H1 (cell line): ENCODE data around the gene RSL24D1. TPM values are rescaled to one million over a fixed set of nuclear protein-coding genes. Genes with fewer than 3 reads are reported as not detected.

Experiments used
- CTCF ChIA-PET: fragments of 300-600 bp; sonication (Branson Sonifier 250); formaldehyde crosslinking; loops from one replicate; lab custom pipeline; 2021; ENCODE audit not compliant: partially characterized antibody; lab: Charles Lee
- POLR2A ChIA-PET: fragments of 300-600 bp; sonication (Branson Sonifier 250); formaldehyde crosslinking; loops from one replicate; lab custom pipeline; 2021; ENCODE audit warnings: inconsistent platforms; ENCODE audit not compliant: partially characterized antibody; lab: Charles Lee
- DNase-seq, 2 experiments: peaks; one replicate each; pipeline versions ENCODE4 v3.0.0 to v3.0.0-alpha.2; 2010 to 2022; ENCODE audit warnings: low spot score in 2 of 2, low read depth in 1 of 2, mixed read lengths in 1 of 2
- FAIRE-seq: peaks from 2 replicates; lab custom pipeline; 2011; peaks lifted over from hg19 to GRCh38; lab: Jason Lieb, UNC
- H2AFZ ChIP-seq: 2 replicates; pipeline ENCODE4 v1.8.1; 2012; ENCODE audit warnings: low read length, inconsistent platforms
- H2AK5ac ChIP-seq: 2 replicates; pipeline ENCODE4 v1.6.1; 2013; ENCODE audit warnings: low read depth, low read length
- H2BK120ac ChIP-seq: replicated peaks from 2 replicates; pipeline ENCODE3; 2013; ENCODE audit warnings: low read depth, low read length, inconsistent platforms
- H2BK12ac ChIP-seq: 2 replicates; pipeline ENCODE4 v1.6.1; 2013; ENCODE audit warnings: low read depth, low read length
- H2BK15ac ChIP-seq: 2 replicates; pipeline ENCODE4 v1.6.1; 2013; ENCODE audit warnings: low read length
- H2BK20ac ChIP-seq: 2 replicates; pipeline ENCODE4 v1.6.1; 2013; ENCODE audit warnings: low read length
- H2BK5ac ChIP-seq: 2 replicates; pipeline ENCODE4 v1.6.1; 2013; ENCODE audit warnings: low read depth, low read length
- H3K14ac ChIP-seq: 2 replicates; pipeline ENCODE4 v1.6.1; 2013; ENCODE audit warnings: inconsistent platforms; ENCODE audit not compliant: insufficient read length
- H3K18ac ChIP-seq: 2 replicates; pipeline ENCODE4 v1.6.1; 2013; ENCODE audit warnings: low read length; ENCODE audit errors: extremely low read depth
- H3K23ac ChIP-seq: 2 replicates; pipeline ENCODE4 v1.6.1; 2013; ENCODE audit warnings: inconsistent platforms; ENCODE audit not compliant: insufficient read length
- H3K23me2 ChIP-seq: 2 replicates; pipeline ENCODE4 v1.6.1; 2013; ENCODE audit warnings: low read depth, low read length
- H3K27ac ChIP-seq: 2 replicates; pipeline ENCODE4 v1.6.1; 2011; ENCODE audit warnings: low read depth, low read length, inconsistent platforms
- H3K27me3 ChIP-seq, 4 experiments: replicated peaks in 1 of 4; 1 replicate in 1 of 4; 2 replicates in 3 of 4; pipeline versions ENCODE4 v1.6.1 to v1.8.1; 2011 to 2013; ENCODE audit warnings: low read length in 3 of 4, mild to moderate bottlenecking in 3 of 4, inconsistent platforms in 2 of 4, mixed read lengths in 2 of 4, moderate library complexity in 1 of 4; ENCODE audit not compliant: control insufficient read depth in 3 of 4, insufficient read depth in 3 of 4; ENCODE audit errors: extremely low read depth in 1 of 4
- H3K36me3 ChIP-seq, 4 experiments: 2 replicates each; pipeline versions ENCODE4 v1.6.1 to v1.8.1; 2011 to 2013; ENCODE audit warnings: mild to moderate bottlenecking in 4 of 4, low read length in 3 of 4, moderate library complexity in 2 of 4, control low read depth in 1 of 4, inconsistent platforms in 1 of 4; ENCODE audit not compliant: insufficient read depth in 4 of 4, control insufficient read depth in 2 of 4
- H3K4ac ChIP-seq: replicated peaks from 2 replicates; pipeline ENCODE3; 2013; ENCODE audit warnings: low read length, low read depth, mixed read lengths, inconsistent platforms; ENCODE audit not compliant: insufficient read length
- H3K4me1 ChIP-seq, 4 experiments: replicated peaks in 1 of 4; 1 replicate in 1 of 4; 2 replicates in 3 of 4; pipeline versions ENCODE4 v1.6.1 to v1.8.1; 2011 to 2013; ENCODE audit warnings: low read length in 3 of 4, inconsistent platforms in 2 of 4, mixed read lengths in 1 of 4; ENCODE audit not compliant: insufficient read depth in 4 of 4, control insufficient read depth in 3 of 4
- H3K4me2 ChIP-seq, 2 experiments: 2 replicates each; pipeline versions ENCODE4 v1.6.1 to v1.8.1; 2011 to 2013; ENCODE audit warnings: low read depth in 2 of 2, low read length in 2 of 2, control low read depth in 1 of 2, inconsistent platforms in 1 of 2, mild to moderate bottlenecking in 1 of 2; ENCODE audit not compliant: insufficient read depth in 1 of 2
- H3K4me3 ChIP-seq, 4 experiments: fragments of 200-600, 300-600 bp in 1 of 4; sonication (generic), shearing (Covaris generic), sonication (Bioruptor Twin) in 1 of 4; 2 replicates each; pipeline versions ENCODE4 v1.5.1 to v1.8.1; 2011 to 2016; ENCODE audit warnings: low read length in 4 of 4, low read depth in 3 of 4, control low read depth in 2 of 4, inconsistent platforms in 2 of 4, mild to moderate bottlenecking in 2 of 4, mixed read lengths in 1 of 4, moderate library complexity in 1 of 4; ENCODE audit not compliant: insufficient read depth in 2 of 4; ENCODE audit errors: extremely low read depth in 1 of 4
- H3K56ac ChIP-seq: replicated peaks from 2 replicates; pipeline ENCODE3; 2013; ENCODE audit warnings: low read depth, mild to moderate bottlenecking, mixed read lengths, low read length, inconsistent platforms; ENCODE audit not compliant: insufficient read length
- H3K79me1 ChIP-seq: 2 replicates; pipeline ENCODE4 v1.6.1; 2013; ENCODE audit warnings: low read depth, low read length, control low read depth
- H3K79me2 ChIP-seq, 2 experiments: 2 replicates each; pipeline versions ENCODE4 v1.6.1 to v1.8.1; 2012 to 2013; ENCODE audit warnings: low read length in 2 of 2, mild to moderate bottlenecking in 2 of 2, inconsistent platforms in 1 of 2; ENCODE audit not compliant: insufficient read depth in 2 of 2, control insufficient read depth in 1 of 2
- H3K9ac ChIP-seq, 4 experiments: replicated peaks in 1 of 4; 1 replicate in 1 of 4; 2 replicates in 3 of 4; pipeline versions ENCODE4 v1.6.1 to v1.8.1; 2011 to 2013; ENCODE audit warnings: low read depth in 3 of 4, low read length in 3 of 4, control low read depth in 2 of 4, mild to moderate bottlenecking in 2 of 4, moderate library complexity in 2 of 4, inconsistent platforms in 1 of 4; ENCODE audit errors: extremely low read depth in 1 of 4
- H3K9me3 ChIP-seq, 2 experiments: 2 replicates each; pipeline versions ENCODE4 v1.6.1 to v1.8.1; 2012 to 2013; ENCODE audit warnings: mild to moderate bottlenecking in 2 of 2, moderate library complexity in 2 of 2, control low read depth in 1 of 2, inconsistent platforms in 1 of 2, low read depth in 1 of 2, low read length in 1 of 2, mixed read lengths in 1 of 2; ENCODE audit not compliant: insufficient read depth in 2 of 2
- H4K20me1 ChIP-seq, 2 experiments: replicated peaks in 1 of 2; 2 replicates each; pipeline versions ENCODE3 to v1.8.1; 2011 to 2013; ENCODE audit warnings: inconsistent platforms in 2 of 2, low read length in 2 of 2, mild to moderate bottlenecking in 1 of 2; ENCODE audit not compliant: insufficient read depth in 2 of 2, control insufficient read depth in 1 of 2
- H4K5ac ChIP-seq: 2 replicates; pipeline ENCODE4 v1.6.1; 2013; ENCODE audit warnings: low read length, low read depth, mixed read lengths, inconsistent platforms; ENCODE audit not compliant: insufficient read length
- H4K8ac ChIP-seq: 2 replicates; pipeline ENCODE4 v1.8.0; 2013; ENCODE audit warnings: mild to moderate bottlenecking, moderate library complexity, low read length, inconsistent platforms; ENCODE audit not compliant: insufficient read depth; ENCODE audit errors: extremely low read depth
- H4K91ac ChIP-seq: replicated peaks from 2 replicates; pipeline ENCODE3; 2013; ENCODE audit warnings: low read length, mixed read lengths, inconsistent platforms; ENCODE audit not compliant: insufficient read length
- CBX5 ChIP-seq: fragments of 300-800, 300-1000 bp; sonication (generic); IDR thresholded peaks from 2 replicates; pipeline ENCODE4 v1.7.1; 2016; ENCODE audit warnings: antibody characterized with exemption, low read length, low read depth
- CREB1 ChIP-seq: IDR thresholded peaks from 2 replicates; pipeline ENCODE4 v1.6.1; 2012; ENCODE audit warnings: inconsistent platforms
- GABPA ChIP-seq: IDR thresholded peaks from 2 replicates; pipeline ENCODE4 v1.6.1; 2011; ENCODE audit warnings: mild to moderate bottlenecking, low read length, moderate library complexity, borderline replicate concordance; ENCODE audit not compliant: insufficient read depth
- NANOG ChIP-seq: IDR thresholded peaks from 2 replicates; pipeline ENCODE4 v1.6.1; 2011; ENCODE audit warnings: low read length, low read depth, mild to moderate bottlenecking, inconsistent platforms; ENCODE audit not compliant: insufficient read depth, poor library complexity, severe bottlenecking
- POLR2AphosphoS5 ChIP-seq: IDR thresholded peaks from 2 replicates; pipeline ENCODE4 v1.6.1; 2011; ENCODE audit warnings: low read depth, low read length
- POU5F1 ChIP-seq: IDR thresholded peaks from 2 replicates; pipeline ENCODE4 v1.6.1; 2011; ENCODE audit warnings: low read depth, mild to moderate bottlenecking, low read length, moderate library complexity
- RAD21 ChIP-seq, 2 experiments: IDR thresholded peaks in 1 of 2; conservative IDR thresholded peaks in 1 of 2; 2 replicates each; pipeline ENCODE4 v1.6.1; 2011; ENCODE audit warnings: low read depth in 2 of 2, low read length in 2 of 2, improper control_type of control experiment in 1 of 2, inconsistent platforms in 1 of 2, mild to moderate bottlenecking in 1 of 2, moderate library complexity in 1 of 2
- SIRT6 ChIP-seq: IDR thresholded peaks from one replicate; pipeline ENCODE4 v1.7.1; 2012; ENCODE audit warnings: low read length, inconsistent platforms
- WGBS, 2 experiments: shearing (Covaris generic) in 1 of 2; methylation state at CpG; one replicate each; pipeline versions ENCODE4 v1.1.6 to v1.1.7; 2013 to 2015; ENCODE audit warnings: low lambda C conversion rate in 2 of 2, mixed read lengths in 2 of 2, inconsistent platforms in 1 of 2, low coverage in 1 of 2, missing lambda C conversion rate in 1 of 2; ENCODE audit not compliant: insufficient replicate concordance in 2 of 2, insufficient coverage in 1 of 2, insufficient read length in 1 of 2; ENCODE audit errors: extremely low coverage in 1 of 2, missing lambda C conversion rate in 1 of 2; 5-methylcytosine and 5-hydroxymethylcytosine counted together
- polyA plus RNA-seq, 7 experiments: library from polyadenylated mRNA; depleted of rRNA in 3 of 7; stranded (reverse) in 5 of 7; unstranded in 2 of 7; fragments of >200 nt in 5 of 7; fragments of 200-250 nt in 2 of 7; gene quantifications; 1 replicate in 5 of 7; 2 replicates in 1 of 7; 4 replicates in 1 of 7; pipeline versions ENCODE4 v1.2.1 to v1.2.3, GENCODE V29; 2011 to 2013; ENCODE audit warnings: missing spikeins in 2 of 7, mixed read lengths in 2 of 7
- total RNA-seq: library from RNA; stranded (reverse); fragmentation: NEBNext Ultra II Directional; extraction: Animal tissue kit (Norgen Biotek cat#: 25700); gene quantifications from 2 replicates; pipeline ENCODE4 v1.2.1, GENCODE V29; 2021

The RSL24D1 gene
- total and polyA plus RNA-seq, 2 of the 8 experiments (the other 6 are each of a cell fraction or from before 2014, with no cell fraction given): 45.7 to 130 TPM

DNA sequence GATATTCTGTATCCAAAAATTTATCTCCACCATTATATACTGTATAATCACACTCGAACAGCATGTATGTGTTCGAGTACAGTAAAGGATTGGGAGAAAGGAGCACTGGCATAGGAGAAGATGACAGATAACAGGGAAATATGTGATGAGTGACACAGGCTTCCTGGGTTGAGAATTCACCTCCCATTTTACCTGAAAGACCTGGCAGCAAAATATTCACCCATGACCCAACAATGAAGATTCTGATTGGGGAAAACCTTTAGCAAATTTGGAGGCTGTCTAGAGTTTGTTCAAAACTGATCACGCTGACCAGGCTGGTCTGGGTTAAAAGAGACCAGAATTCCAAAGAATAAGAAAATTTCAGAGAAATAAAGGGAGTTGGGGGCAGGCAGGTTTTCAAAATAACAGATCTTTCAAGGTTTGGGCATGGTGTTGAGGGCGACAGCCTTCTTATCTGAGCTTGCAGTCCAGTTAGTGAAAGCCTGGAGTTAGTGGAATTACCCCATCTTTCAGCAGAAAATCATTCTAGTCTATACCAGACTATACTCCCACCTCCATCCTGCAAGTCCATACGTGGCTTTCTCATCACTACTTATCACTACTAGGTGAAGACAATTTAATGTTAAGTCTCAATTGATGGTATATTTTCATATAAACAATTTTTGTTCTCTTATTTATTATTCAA lies 42.8 kb upstream of the RSL24D1 start:
- no peaks in the 10 kb centered on the region for H3K79me2 ChIP-seq
- ChIA-PET POLR2A (no interaction called here), CTCF (no interaction called here)
- H3K4me2 ChIP-seq: no peak overlapping the region
- H2BK12ac ChIP-seq: no peak overlapping the region
- H3K36me3 ChIP-seq: no peaks in the 10 kb centered on the region
- no peaks in the 10 kb centered on the region for H3K9me3 ChIP-seq
- H3K4ac ChIP-seq: no peak overlapping the region
- no peaks in the 10 kb centered on the region for H3K79me1 ChIP-seq
- no peak for DNase-seq
- no peak overlapping the region for H3K27ac ChIP-seq
- H2BK15ac ChIP-seq: no peak overlapping the region
- no peak overlapping the region for H3K14ac ChIP-seq
- H4K8ac ChIP-seq: no peak overlapping the region
- no peak overlapping the region for H4K5ac ChIP-seq
- H2BK5ac ChIP-seq: no peak overlapping the region
- H4K20me1 ChIP-seq: no peaks in the 10 kb centered on the region
- no peak overlapping the region for H2AFZ ChIP-seq
- H3K27me3 ChIP-seq: no peaks in the 10 kb centered on the region
- H3K9ac ChIP-seq: no peak overlapping the region
- H3K23me2 ChIP-seq: no peaks in the 10 kb centered on the region
- no peaks in the 10 kb centered on the region for H3K4me1 ChIP-seq
- no peak overlapping the region for H2AK5ac ChIP-seq
- H3K4me3 ChIP-seq: no peak overlapping the region
- H2BK20ac ChIP-seq: no peak overlapping the region
- no peak overlapping the region for H2BK120ac ChIP-seq
- H4K91ac ChIP-seq: no peak overlapping the region
- no peak overlapping the region for H3K23ac ChIP-seq
- H3K56ac ChIP-seq: no peak overlapping the region
- FAIRE-seq: no peak
- WGBS, 2 experiments: 79% methylated on average over 5 of the region's 5 CpGs; no CpG with 5 or more reads in 1 of the 2 experiments
- H3K18ac ChIP-seq: no peak overlapping the region
- TF ChIP-seq CBX5: no peak
- TF ChIP-seq RAD21 (IDR thresholded peaks at IDR 0.05 in 1 of 2, conservative IDR thresholded peaks at IDR 0.05 in 1 of 2; ENCODE audit: low read depth in 2 of 2, low read length in 2 of 2): no peak
- no peak for TF ChIP-seq SIRT6
- TF ChIP-seq GABPA: no peak
- TF ChIP-seq POU5F1: no peak
- TF ChIP-seq POLR2AphosphoS5: no peak
- TF ChIP-seq CREB1: no peak
- no peak for TF ChIP-seq NANOG
